ENCODE results near the gene ABCC5.
A peak's percentile ranks its signal among the peaks of the same experiment; 100 is the strongest.

Gene ABCC5

GRCh38 chr3:183980403-183980802, 37.3 kb downstream of the ABCC5 start:
- Mint-ChIP-seq H3K9me3 (no peaks in the 10 kb centered on the region), H3K4me1 (ENCODE audit: low read depth) (peaks cover 18% of the 10 kb centered on the region), H3K4me3 (no peak overlapping the region), H3K27me3 (no peaks in the 10 kb centered on the region), H3K27ac (no peak overlapping the region), H3K36me3 (ENCODE audit: low read depth) (peaks cover 88% of the 10 kb centered on the region)
- intact Hi-C loops (cut with micrococcal nuclease): no loop called here

GRCh38 chr3:183975981-183976662, 41.6 kb downstream of the ABCC5 start:
- H3K9me3 Mint-ChIP-seq: no peaks in the 10 kb centered on the region
- H3K36me3 Mint-ChIP-seq (ENCODE audit: low read depth): peaks cover 77% of the 10 kb centered on the region
- intact Hi-C loops (cut with micrococcal nuclease): loop anchor here (5.0 kb wide), 1 partner anchor 41 kb away; the partner anchor contains the start of gene ABCC5
- H3K4me3 Mint-ChIP-seq: no peak overlapping the region
- peaks cover 8% of the 10 kb centered on the region for H3K4me1 Mint-ChIP-seq (ENCODE audit: low read depth)
- peak overlapping the region; percentile 76 for H3K27ac Mint-ChIP-seq
- no peaks in the 10 kb centered on the region for H3K27me3 Mint-ChIP-seq

DNA sequence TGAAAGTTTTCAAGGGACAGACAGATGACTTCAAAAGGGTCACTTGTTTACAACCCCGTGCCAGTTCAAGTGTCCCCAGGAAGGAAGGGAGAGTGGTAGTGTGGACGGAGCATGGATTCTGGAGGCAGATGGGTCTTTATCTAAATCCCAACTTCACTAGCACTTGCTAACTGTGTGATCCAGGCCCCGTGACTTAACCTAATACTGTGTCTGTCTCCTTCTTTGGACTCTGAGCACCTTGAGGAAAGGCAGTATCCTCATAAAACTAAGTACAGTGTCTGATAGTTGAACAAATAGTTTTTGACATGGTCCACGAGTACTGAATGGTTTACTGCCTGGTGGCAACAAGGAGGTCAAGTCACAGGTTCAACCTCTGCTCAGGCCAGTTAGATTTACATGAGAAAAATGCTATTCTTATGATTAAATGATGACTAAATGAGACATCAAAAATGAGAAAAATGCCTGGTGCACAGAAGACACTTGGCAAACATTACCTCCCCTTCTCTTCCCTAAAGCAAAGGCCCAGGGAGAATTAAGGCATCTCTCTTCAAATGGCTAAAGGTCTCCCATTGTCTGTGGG, 48.9 kb downstream of the ABCC5 start:
- peaks cover 86% of the 10 kb centered on the region for H3K36me3 Mint-ChIP-seq (ENCODE audit: low read depth)
- no peak overlapping the region for H3K4me3 Mint-ChIP-seq
- no peaks in the 10 kb centered on the region for H3K9me3 Mint-ChIP-seq
- no peak overlapping the region for H3K27ac Mint-ChIP-seq
- H3K27me3 Mint-ChIP-seq: no peaks in the 10 kb centered on the region
- intact Hi-C loops (cut with micrococcal nuclease): no loop called here
- no peaks in the 10 kb centered on the region for H3K4me1 Mint-ChIP-seq (ENCODE audit: low read depth)

- H3K4me1 Mint-ChIP-seq (ENCODE audit: low read depth): no peaks in the 10 kb centered on the region
- H3K27me3 Mint-ChIP-seq: no peaks in the 10 kb centered on the region
- no peak overlapping the region for H3K4me3 Mint-ChIP-seq
- H3K27ac Mint-ChIP-seq: no peak overlapping the region
- H3K9me3 Mint-ChIP-seq: no peaks in the 10 kb centered on the region
- peaks cover 90% of the 10 kb centered on the region for H3K36me3 Mint-ChIP-seq (ENCODE audit: low read depth)
- intact Hi-C loops (cut with micrococcal nuclease): no loop called here
Measured at GRCh38 chr3:183967693-183968092, 50.0 kb downstream of the ABCC5 start.

- no peaks in the 10 kb centered on the region for H3K27me3 Mint-ChIP-seq
- no peak overlapping the region for H3K4me3 Mint-ChIP-seq
- H3K4me1 Mint-ChIP-seq (ENCODE audit: low read depth): no peaks in the 10 kb centered on the region
- H3K36me3 Mint-ChIP-seq (ENCODE audit: low read depth): peaks cover 88% of the 10 kb centered on the region
- no peaks in the 10 kb centered on the region for H3K9me3 Mint-ChIP-seq
- peak overlapping the region; percentile 31 for H3K27ac Mint-ChIP-seq
- intact Hi-C loops (cut with micrococcal nuclease): no loop called here
Measured at GRCh38 chr3:183966361-183966791, 51.3 kb downstream of the ABCC5 start.

GRCh38 chr3:183962807-183963206, 54.9 kb downstream of the ABCC5 start:
- H3K4me3 Mint-ChIP-seq: no peak overlapping the region
- H3K36me3 Mint-ChIP-seq (ENCODE audit: low read depth): peaks cover 92% of the 10 kb centered on the region
- intact Hi-C loops (cut with micrococcal nuclease): no loop called here
- no peaks in the 10 kb centered on the region for H3K27me3 Mint-ChIP-seq
- H3K9me3 Mint-ChIP-seq: no peaks in the 10 kb centered on the region
- H3K4me1 Mint-ChIP-seq (ENCODE audit: low read depth): no peaks in the 10 kb centered on the region
- no peak overlapping the region for H3K27ac Mint-ChIP-seq

DNA sequence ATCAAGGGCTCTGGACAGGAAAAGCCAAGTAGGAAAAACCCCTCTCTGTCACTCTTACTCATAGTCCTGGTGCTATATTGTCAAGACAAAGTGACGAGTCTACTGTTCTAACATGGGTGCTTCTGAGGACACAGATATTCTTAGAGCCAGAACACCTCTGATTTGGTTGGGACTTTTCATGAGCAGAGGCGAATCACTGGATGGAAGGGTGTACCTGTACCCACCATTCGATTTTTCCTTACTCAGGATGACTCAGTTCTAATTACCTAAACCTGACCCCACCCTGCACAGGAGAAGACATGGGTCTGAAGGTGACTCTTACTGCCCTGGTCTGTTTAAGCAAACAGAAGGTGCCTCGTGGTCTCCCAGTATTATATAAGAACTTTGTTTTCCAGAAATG, 58.5 kb downstream of the ABCC5 start:
- H3K4me1 Mint-ChIP-seq (ENCODE audit: low read depth): no peaks in the 10 kb centered on the region
- no peaks in the 10 kb centered on the region for H3K27me3 Mint-ChIP-seq
- no peak overlapping the region for H3K27ac Mint-ChIP-seq
- intact Hi-C loops (cut with micrococcal nuclease): no loop called here
- H3K4me3 Mint-ChIP-seq: no peak overlapping the region
- H3K36me3 Mint-ChIP-seq (ENCODE audit: low read depth): peaks cover 71% of the 10 kb centered on the region
- no peaks in the 10 kb centered on the region for H3K9me3 Mint-ChIP-seq

- intact Hi-C loops (cut with micrococcal nuclease): no loop called here
- H3K27ac Mint-ChIP-seq: no peak overlapping the region
- H3K36me3 Mint-ChIP-seq (ENCODE audit: low read depth): peaks cover 71% of the 10 kb centered on the region
- H3K9me3 Mint-ChIP-seq: no peaks in the 10 kb centered on the region
- H3K4me3 Mint-ChIP-seq: no peak overlapping the region
- H3K27me3 Mint-ChIP-seq: no peaks in the 10 kb centered on the region
- H3K4me1 Mint-ChIP-seq (ENCODE audit: low read depth): no peaks in the 10 kb centered on the region
Measured at GRCh38 chr3:183958775-183959174, 58.9 kb downstream of the ABCC5 start.

GRCh38 chr3:183958226-183958625, 59.5 kb downstream of the ABCC5 start:
- intact Hi-C loops (cut with micrococcal nuclease): no loop called here
- H3K36me3 Mint-ChIP-seq (ENCODE audit: low read depth): peaks cover 71% of the 10 kb centered on the region
- no peaks in the 10 kb centered on the region for H3K4me1 Mint-ChIP-seq (ENCODE audit: low read depth)
- H3K27ac Mint-ChIP-seq: no peak overlapping the region
- no peaks in the 10 kb centered on the region for H3K9me3 Mint-ChIP-seq
- no peak overlapping the region for H3K4me3 Mint-ChIP-seq
- H3K27me3 Mint-ChIP-seq: no peaks in the 10 kb centered on the region

DNA sequence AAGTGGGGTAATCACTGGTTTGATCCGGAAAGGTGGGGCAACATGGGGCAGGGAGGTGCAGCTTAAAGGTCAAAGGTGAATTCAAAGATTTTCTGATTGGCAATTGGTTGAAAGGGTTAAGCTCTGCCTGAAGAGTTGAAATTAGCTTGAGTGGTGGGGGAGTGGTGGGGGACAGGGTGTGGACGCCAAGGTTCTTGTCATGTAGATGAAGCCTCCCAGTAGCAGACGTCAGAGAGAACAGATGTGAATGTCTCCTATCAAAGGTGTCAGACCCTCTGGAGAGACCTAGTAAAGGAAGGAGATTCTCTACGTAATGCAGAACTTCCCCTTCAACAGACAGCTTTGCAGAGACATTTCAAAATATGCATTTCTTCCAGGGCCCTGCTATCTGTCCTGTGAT, 62.8 kb downstream of the ABCC5 start:
- Mint-ChIP-seq H3K4me3 (no peak overlapping the region), H3K4me1 (ENCODE audit: low read depth) (no peaks in the 10 kb centered on the region), H3K27me3 (no peaks in the 10 kb centered on the region), H3K27ac (no peak overlapping the region), H3K36me3 (ENCODE audit: low read depth) (peaks cover 74% of the 10 kb centered on the region), H3K9me3 (no peaks in the 10 kb centered on the region)
- intact Hi-C loops (cut with micrococcal nuclease): no loop called here

- Mint-ChIP-seq H3K4me1 (ENCODE audit: low read depth) (no peaks in the 10 kb centered on the region), H3K27ac (no peak overlapping the region), H3K36me3 (ENCODE audit: low read depth) (peaks cover 74% of the 10 kb centered on the region)
Measured at GRCh38 chr3:183953471-183954070, 64.1 kb downstream of the ABCC5 start.

GRCh38 chr3:183951459-183951858, 66.2 kb downstream of the ABCC5 start:
- intact Hi-C loops (cut with micrococcal nuclease): no loop called here
- Mint-ChIP-seq H3K4me1 (ENCODE audit: low read depth) (no peaks in the 10 kb centered on the region), H3K36me3 (ENCODE audit: low read depth) (peaks cover 88% of the 10 kb centered on the region), H3K9me3 (no peaks in the 10 kb centered on the region), H3K27me3 (no peaks in the 10 kb centered on the region), H3K27ac (no peak overlapping the region), H3K4me3 (no peak overlapping the region)

More at GRCh38 chr3:183953471-183954070, 64.1 kb downstream of the ABCC5 start:
- Mint-ChIP-seq H3K9me3 (no peaks in the 10 kb centered on the region), H3K27me3 (no peaks in the 10 kb centered on the region), H3K4me3 (no peak overlapping the region)
- intact Hi-C loops (cut with micrococcal nuclease): no loop called here

- H3K4me3 Mint-ChIP-seq: no peak overlapping the region
- intact Hi-C loops (cut with micrococcal nuclease): no loop called here
- no peak overlapping the region for H3K27ac Mint-ChIP-seq
- H3K27me3 Mint-ChIP-seq: no peaks in the 10 kb centered on the region
- peaks cover 6% of the 10 kb centered on the region for H3K4me1 Mint-ChIP-seq (ENCODE audit: low read depth)
- no peaks in the 10 kb centered on the region for H3K9me3 Mint-ChIP-seq
- H3K36me3 Mint-ChIP-seq (ENCODE audit: low read depth): peaks cover 98% of the 10 kb centered on the region
Measured at GRCh38 chr3:183949690-183950089, 68.0 kb downstream of the ABCC5 start.

DNA sequence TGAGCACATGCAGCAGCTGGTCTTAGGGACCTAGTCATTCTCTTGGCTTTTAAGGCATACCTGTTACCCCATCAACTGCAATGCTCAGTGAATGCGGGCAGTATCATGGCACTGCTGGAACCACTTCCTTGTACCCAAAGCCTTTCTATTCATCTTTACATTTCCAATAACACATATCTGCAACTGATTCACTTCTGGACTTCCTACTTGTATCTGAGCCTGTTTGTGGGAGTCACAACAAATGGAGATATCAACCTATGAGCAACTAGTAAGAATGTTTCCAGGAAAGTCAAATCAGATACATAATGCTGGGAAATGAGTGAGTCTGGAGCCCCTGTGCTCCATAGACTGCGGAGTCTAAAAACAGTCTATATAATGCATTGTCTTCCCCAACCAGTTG, 71.6 kb downstream of the ABCC5 start:
- intact Hi-C loops (cut with micrococcal nuclease): no loop called here
- H3K36me3 Mint-ChIP-seq (ENCODE audit: low read depth): peaks cover 96% of the 10 kb centered on the region
- H3K27ac Mint-ChIP-seq: no peak overlapping the region
- H3K27me3 Mint-ChIP-seq: no peaks in the 10 kb centered on the region
- no peaks in the 10 kb centered on the region for H3K9me3 Mint-ChIP-seq
- peaks cover 8% of the 10 kb centered on the region for H3K4me1 Mint-ChIP-seq (ENCODE audit: low read depth)
- no peak overlapping the region for H3K4me3 Mint-ChIP-seq

All from dendritic cell treated with granulocyte-macrophage colony-stimulating factor and Interleukin-4, amounts not matched to agents 40 ng/mL and 50 ng/mL, for 4 days (primary cell).